HG02678 (cell line): ENCODE data around the gene SCT.

Experiments used
- ATAC-seq: cut with Tn5 transposase; IDR thresholded peaks from one replicate; pipeline ENCODE4 v1.9.1; 2021; ENCODE audit warnings: mild to moderate bottlenecking, moderate library complexity; ENCODE audit not compliant: unreplicated experiment

The SCT gene

DNA sequence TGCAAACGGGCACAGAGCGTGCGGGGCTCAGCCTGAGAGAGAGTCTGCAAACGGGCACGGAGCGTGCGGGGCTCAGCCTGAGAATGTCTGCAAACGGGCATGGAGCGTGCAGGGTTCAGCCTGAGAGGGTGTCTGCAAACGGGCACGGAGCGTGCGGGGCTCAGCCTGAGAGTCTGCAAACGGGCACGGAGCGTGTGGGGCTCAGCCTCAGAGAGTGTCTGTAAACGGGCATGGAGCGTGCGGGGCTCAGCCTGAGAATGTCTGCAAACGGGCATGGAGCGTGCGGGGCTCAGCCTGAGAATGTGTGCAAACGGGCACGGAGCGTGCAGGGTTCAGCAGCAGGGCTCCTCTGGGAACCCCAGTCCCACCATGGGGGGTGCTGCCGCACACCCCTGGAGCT, 37.2 kb downstream of the SCT start:
- ATAC-seq, result no peak

DNA sequence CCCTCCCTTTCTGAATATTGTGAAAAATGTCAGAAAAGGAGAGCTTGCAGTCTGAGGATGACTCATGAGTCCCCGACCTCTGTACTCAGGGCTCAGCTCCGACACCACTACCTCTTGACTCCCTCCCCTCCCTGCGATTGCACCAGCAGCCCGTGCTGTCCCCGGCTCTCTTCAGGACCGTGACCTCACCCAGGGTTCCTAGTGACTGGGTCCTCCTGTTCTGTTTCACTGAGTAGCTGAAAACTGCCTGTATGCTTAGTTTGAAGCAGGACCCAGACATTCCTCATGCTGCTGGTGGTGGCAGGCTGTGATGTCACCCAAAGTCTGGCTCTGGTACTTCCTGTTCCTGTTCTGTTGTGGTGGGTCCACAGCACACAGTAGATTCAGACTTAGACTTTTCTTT, 39.0 kb downstream of the SCT start:
- ATAC-seq, result no peak

DNA sequence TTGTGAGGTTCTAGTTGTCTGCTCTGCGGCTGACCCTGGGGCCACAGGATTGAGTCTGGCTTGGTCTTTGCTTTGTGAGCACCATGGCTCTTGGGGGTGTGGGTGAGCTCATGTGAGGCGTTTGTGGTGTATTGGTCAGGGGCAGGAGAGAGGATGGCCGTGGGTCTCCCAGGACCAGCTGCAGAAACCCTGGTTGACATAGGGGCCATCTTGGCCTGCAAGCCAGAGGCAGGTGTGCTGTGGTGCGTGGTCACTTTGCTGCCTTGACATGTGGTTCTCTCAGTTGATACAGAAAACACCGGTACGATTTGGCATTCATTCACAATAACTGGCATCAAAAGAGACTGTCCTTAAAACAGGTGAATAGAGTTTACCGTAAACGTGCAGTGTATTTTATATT, 39.4 kb downstream of the SCT start:
- ATAC-seq, result no peak

DNA sequence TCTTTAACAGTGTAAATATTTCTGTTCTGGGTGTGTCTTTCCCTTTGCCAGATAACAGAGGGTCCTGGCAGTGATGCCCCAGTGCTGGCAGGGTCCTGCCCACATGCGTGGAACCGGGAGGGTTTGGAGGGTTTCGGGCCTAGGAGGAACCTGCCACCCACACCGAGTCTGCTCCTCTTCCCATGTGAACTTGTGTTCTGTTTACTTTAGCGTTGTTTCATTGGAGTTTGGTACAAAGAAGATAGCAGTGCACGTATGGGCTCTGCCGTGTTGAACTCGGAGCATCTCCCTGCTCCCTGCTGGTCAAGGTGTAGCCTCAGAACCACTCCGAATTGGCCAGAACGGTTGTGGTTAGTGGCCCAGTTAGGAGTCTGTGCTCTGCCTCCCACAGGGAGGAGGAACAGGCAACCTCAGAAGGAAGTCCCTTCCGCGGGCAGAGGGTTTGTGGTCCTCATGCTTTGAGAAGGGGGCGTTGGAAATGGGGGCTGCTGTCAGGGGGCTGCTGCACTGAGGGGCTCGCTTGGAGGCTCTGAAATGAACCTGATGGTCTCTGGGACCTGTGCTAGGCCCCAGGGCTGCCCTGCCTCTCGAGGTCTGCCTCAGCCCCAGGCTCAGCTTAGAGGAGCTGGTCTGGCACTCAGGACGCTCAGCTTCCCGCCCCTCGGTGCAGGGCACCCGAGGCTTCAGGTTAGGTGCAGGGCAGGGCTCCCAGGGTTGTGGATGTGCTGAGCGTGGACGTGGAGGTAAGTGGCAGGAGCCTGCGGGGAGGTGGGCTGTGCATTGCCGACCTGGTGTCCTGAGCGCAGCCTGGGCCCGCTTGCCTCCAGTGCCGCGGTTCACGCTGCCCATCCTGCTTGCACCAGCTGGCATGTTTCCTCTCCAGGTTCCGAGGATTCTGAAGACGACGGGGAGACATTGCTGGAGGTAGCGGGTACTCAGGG, 40.3 kb downstream of the SCT start:
- ATAC-seq, result no peak

DNA sequence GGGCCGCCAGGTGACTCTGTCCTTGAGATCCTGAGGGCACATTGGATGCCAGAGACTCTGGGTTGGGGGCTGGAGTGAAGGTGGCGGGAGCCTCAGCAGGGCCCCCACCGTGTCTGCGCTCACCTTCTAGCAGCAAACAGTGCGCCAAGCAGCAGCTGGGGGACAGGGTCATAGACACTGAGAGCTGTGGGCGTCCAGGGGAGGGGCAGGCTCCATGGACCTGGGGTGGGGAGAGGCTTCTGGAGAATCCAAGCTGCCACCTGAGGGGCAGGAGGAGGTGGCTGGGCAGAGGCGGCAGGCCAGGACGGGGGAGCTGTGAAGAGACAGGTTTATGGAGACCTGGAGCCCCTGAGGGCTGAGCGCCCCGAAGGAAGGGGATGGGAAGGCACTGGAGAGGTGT, 42.7 kb downstream of the SCT start:
- ATAC-seq, result no peak

DNA sequence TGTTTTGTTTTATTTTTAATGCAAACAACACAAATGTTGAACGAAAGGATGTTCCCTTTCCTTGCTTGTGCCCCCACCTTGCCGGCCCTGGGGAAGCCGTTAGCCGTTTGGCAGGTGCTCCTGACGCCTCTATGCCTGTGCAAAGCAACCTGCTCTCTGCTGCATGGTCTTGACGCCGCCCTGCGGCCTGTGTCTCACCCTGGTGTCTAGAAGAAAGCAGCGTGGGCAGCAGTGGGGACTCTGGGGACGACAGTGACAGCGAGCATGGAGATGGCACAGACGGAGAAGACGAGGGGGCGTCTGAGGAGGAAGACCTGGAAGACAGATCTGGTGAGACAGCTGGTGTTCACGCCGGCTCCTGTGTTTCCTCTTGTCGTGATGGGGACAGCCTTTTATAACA, 45.2 kb downstream of the SCT start:
- ATAC-seq, result no peak

DNA sequence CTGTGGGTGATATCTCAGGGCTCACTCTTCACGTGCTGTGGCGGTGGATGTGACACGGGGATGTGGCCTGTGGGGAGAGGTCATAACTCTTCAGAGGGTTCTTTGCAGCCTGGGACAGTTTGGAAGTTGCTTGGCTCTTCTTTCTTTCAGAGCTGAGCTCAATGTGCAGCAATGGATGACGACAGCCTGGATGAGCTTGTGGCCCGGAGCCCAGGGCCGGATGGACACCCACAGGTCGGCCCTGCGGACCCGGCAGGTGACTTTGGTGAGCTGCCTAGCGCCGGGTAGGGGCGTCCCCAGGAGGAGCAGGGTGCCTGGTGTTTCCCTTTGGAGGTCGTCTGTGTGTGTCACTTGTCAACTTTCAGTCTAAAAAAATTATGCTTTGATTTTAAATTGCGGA, 45.6 kb downstream of the SCT start:
- ATAC-seq, result no peak

DNA sequence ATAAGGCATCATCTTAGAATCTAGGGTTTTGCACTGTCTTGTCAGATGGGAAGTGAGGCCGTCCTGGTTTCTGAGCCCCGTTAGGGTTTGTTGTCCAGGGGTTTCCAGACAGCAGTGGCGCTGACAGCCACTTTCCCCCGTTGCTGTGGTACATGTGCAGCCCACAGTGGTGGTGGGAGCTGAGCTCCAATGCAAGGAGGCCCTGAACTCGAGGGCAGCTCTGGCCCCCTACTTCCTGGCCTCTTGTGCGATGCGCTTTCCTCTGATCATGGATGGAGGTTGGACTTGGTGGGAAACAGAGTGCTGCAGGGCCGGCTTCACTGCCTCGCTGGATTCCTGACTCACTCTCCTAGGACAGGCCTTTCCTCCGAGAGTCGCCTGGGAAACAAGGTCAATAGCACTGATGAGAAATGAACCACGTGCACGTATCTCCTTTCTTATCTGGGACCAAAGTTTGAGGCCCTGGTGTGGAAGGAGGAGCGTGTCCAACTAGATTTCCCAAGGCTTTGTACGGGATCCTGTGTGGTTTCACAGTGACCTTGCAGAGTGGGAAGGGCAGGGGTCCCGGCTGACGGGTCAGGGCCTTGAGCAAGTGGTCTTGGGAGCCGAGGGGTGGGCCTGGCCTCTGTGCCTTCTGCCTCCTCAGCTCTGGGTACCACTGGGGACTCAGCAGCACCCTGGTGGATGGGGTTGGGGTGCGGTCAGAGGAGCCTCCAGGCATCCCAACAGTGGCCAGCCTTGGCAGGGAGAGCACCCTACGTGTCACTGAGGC, 47.0 kb downstream of the SCT start:
- ATAC-seq, result no peak

DNA sequence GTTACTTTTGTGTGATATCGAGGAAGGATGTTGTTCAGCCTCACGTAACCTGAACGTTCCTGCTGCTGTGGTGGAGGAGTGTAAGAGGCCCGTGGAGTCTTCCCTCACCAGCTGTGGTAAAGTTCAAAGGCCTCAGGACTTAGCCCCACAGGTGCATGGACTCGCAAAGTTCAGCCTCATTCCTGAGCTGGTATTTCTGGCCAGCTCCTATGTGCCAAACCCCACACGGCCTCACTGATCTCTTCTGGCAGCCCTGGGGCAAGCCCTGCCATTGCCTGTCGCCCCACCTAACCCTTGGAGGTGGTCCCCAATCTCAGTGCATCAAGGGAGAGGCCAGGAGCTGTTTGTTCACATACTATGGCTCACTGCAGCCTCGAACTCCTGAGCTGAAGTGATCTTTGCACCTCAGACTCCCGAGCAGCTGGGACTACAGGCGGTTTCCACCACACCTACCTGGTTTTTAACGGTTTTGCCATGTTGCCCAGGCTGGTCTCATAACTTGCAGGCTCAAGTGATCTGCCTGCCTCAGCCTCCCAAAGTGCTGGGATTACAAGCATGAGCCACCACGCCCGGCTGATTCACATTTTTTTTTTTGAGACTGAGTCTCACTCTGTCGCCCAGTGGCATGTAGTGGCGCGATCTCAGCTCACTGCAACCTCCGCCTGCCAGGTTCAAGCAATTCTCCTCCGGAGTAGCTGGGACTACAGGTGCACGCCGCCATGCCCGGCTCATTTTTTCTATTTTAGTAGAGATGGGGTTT, 48.5 kb downstream of the SCT start:
- ATAC-seq, result no peak

DNA sequence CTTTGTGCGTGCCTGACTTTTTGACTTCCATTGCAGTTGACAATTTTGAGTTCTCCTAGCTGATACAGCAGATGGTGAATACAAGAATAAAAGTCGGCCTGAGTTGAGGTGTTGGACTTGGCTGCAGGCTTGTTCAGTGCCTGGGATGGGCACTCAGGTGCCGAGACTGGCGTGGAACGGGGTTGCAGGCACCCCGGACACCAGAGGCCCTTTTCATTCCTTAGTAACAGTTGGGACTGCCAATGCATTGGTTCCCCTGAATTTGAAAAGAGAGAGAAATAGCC, 49.4 kb downstream of the SCT start:
- no peak for ATAC-seq

DNA sequence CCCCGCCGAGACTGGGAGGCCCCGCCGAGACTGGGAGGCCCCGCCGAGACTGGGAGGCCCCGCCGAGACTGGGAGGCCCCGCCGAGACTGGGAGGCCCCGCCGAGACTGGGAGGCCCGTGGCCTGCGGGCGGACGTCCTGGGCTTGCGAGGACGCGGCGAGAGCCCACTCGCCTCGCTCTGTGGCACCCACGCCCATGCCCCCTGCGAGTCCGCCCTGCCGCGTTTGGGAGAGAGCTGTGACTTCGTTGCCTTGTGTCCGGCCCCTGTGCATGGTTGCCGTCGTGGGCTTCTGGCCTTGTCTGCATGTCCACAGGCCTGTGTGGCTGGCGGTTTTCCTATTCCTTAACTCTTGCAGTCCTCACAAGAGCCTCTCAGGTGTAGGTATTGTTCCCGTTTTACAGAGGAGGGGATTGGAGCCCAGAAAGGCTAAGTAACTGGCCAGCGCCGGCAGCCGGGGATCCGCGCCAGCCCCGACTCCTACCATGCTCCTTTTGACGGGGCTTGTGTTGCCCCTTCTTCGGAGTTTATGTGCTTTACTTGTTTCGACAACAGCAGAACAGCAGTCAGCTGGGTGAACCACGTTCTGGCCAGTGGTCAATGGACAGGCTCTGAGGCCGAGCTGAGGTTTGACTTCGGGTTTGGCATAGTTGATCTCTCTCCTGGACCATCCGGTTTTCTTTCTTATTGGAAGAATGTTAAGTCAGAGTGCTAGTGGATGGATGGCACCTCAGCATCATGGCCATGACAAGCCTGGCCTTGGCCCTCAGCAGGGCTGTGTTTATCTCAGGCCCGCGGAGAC, 50.0 kb downstream of the SCT start:
- ATAC-seq, result no peak
